GM12801 (cell line): ENCODE results near the gene SEC16A.

ENCODE experiments used
- CTCF ChIP-seq: IDR thresholded peaks from one replicate; pipeline ENCODE4 v1.5.1; 2011; ENCODE audit warnings: control low read depth; ENCODE audit not compliant: insufficient read length; ENCODE audit errors: extremely low read depth

The SEC16A gene

GRCh38 chr9:136460772-136461325, 22.0 kb downstream of the SEC16A start:
- no peak for TF ChIP-seq CTCF

GRCh38 chr9:136459425-136459824, 23.4 kb downstream of the SEC16A start:
- TF ChIP-seq CTCF: no peak

GRCh38 chr9:136457326-136457725, 25.5 kb downstream of the SEC16A start:
- no peak for TF ChIP-seq CTCF

- no peak for TF ChIP-seq CTCF
Measured at GRCh38 chr9:136456258-136456657, 26.6 kb downstream of the SEC16A start.

GRCh38 chr9:136455043-136456002, 27.5 kb downstream of the SEC16A start:
- no peak for TF ChIP-seq CTCF

GRCh38 chr9:136454026-136454796, 28.6 kb downstream of the SEC16A start:
- TF ChIP-seq CTCF: no peak

- no peak for TF ChIP-seq CTCF
Measured at GRCh38 chr9:136453326-136453725, 29.5 kb downstream of the SEC16A start.
